ENCODE measurements around the gene OVCH1.
"Not testable (repeated sequence)": the region's sequence is repeated elsewhere in the genome, so short reads cannot be mapped to it uniquely, and the experiment has no call there.

The OVCH1 gene

DNA sequence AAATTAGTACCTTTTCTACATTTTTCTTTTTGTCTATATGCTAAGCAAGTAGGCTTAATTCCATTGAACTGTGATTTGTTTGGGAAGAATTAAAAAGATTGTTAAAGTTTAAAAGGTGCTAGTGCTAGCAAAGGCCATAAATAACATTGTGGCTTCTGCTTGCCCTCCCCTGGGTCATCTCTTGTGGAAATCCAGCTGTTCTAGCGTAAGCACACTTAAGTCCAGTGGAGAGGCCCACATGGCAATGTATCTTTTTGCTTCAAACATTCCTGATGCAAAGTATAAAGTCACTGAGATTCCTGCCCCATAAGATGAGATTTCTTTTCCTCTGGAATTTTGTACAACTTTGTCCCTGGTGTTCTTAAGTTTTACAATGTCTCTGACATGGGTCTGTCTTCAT is 102.1 kb downstream of the OVCH1 start:
- Histone ChIP-seq H3K27me3 (ENCODE audit: insufficient read depth, poor library complexity, severe bottlenecking) (no peaks in the 10 kb centered on the region), H3K4me3 (replicated peaks; ENCODE audit: insufficient read depth, low read length) (no peak overlapping the region), H3K27ac (replicated peaks) (no peak overlapping the region)
- TF ChIP-seq, protein P1, sequence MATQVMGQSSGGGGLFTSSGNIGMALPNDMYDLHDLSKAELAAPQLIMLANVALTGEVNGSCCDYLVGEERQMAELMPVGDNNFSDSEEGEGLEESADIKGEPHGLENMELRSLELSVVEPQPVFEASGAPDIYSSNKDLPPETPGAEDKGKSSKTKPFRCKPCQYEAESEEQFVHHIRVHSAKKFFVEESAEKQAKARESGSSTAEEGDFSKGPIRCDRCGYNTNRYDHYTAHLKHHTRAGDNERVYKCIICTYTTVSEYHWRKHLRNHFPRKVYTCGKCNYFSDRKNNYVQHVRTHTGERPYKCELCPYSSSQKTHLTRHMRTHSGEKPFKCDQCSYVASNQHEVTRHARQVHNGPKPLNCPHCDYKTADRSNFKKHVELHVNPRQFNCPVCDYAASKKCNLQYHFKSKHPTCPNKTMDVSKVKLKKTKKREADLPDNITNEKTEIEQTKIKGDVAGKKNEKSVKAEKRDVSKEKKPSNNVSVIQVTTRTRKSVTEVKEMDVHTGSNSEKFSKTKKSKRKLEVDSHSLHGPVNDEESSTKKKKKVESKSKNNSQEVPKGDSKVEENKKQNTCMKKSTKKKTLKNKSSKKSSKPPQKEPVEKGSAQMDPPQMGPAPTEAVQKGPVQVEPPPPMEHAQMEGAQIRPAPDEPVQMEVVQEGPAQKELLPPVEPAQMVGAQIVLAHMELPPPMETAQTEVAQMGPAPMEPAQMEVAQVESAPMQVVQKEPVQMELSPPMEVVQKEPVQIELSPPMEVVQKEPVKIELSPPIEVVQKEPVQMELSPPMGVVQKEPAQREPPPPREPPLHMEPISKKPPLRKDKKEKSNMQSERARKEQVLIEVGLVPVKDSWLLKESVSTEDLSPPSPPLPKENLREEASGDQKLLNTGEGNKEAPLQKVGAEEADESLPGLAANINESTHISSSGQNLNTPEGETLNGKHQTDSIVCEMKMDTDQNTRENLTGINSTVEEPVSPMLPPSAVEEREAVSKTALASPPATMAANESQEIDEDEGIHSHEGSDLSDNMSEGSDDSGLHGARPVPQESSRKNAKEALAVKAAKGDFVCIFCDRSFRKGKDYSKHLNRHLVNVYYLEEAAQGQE (IDR thresholded peaks at IDR 0.05; ENCODE audit: insufficient replicate concordance, low read depth): no peak
- no peak for TF ChIP-seq GABPA (IDR thresholded peaks at IDR 0.05; ENCODE audit: low read depth)
- TF ChIP-seq, protein P2, sequence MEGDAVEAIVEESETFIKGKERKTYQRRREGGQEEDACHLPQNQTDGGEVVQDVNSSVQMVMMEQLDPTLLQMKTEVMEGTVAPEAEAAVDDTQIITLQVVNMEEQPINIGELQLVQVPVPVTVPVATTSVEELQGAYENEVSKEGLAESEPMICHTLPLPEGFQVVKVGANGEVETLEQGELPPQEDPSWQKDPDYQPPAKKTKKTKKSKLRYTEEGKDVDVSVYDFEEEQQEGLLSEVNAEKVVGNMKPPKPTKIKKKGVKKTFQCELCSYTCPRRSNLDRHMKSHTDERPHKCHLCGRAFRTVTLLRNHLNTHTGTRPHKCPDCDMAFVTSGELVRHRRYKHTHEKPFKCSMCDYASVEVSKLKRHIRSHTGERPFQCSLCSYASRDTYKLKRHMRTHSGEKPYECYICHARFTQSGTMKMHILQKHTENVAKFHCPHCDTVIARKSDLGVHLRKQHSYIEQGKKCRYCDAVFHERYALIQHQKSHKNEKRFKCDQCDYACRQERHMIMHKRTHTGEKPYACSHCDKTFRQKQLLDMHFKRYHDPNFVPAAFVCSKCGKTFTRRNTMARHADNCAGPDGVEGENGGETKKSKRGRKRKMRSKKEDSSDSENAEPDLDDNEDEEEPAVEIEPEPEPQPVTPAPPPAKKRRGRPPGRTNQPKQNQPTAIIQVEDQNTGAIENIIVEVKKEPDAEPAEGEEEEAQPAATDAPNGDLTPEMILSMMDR (IDR thresholded peaks at IDR 0.05; ENCODE audit: insufficient read depth, low read length): no peak
- DNase-seq (ENCODE audit: low read depth in 1 of 2, low spot score in 1 of 2): no peak

DNA sequence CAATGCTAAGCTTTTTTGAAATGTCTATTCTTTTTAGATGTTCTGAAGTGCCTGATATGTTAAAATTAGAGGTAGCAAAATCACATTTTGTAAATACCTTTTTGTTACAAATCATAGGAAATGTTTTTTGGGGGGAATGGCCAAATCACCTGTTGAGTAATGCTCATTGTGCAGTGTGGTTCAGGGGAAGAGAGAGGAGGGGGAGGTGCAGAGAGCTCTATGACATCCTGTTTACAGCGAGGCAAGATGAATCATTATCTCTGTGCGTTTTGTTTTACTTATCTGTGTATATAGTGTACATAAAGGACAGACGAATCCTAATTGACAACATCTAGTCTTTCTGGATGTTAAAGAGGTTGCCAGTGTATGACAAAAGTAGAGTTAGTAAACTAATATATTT is 107.1 kb downstream of the OVCH1 start:
- H3K27me3 ChIP-seq (ENCODE audit: insufficient read depth, poor library complexity, severe bottlenecking); H3K4me3 ChIP-seq (replicated peaks; ENCODE audit: insufficient read depth, low read length): not testable (repeated sequence)
- H3K27ac ChIP-seq (replicated peaks): peak overlapping the region; percentile 62
- peak in 1 of 2 experiments; percentile 61 for DNase-seq (ENCODE audit: low read depth in 1 of 2, low spot score in 1 of 2)

DNA sequence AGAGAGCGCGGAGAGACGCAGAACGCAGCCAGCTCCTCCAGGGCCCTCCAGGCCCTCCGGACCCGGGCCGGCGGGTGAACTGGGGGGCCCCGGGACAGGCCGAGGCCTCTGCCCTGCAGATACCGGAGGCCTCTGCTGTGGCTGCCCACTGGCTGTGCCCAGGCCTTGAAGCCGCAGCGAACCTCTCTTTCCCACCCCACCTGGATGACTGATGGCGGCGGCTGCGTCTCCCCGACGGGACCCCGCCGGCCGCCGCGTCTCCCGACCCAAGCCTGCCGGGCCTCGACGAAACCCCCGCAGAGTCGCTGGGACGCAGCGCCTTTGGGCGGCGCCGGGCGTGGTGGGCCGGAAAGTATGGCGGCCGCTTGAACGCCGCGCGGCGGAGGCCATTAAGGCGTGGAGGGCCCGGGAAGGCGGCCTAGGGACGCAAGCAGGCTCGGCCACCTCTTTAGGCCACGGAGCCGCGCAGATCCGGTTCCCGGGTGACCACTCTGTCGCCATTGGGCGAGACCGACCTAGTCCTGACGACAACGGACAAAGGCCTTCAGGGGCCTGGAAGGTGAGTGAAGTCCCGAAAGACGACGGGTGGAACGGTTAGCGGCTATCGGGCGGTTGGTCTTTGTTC is 108.1 kb downstream of the OVCH1 start:
- TF ChIP-seq POLR2AphosphoS5 (IDR thresholded peaks at IDR 0.05; ENCODE audit: low read depth) (no peak), SPI1 (IDR thresholded peaks at IDR 0.05; ENCODE audit: borderline replicate concordance, low read depth) (no peak), GABPA (IDR thresholded peaks at IDR 0.05; ENCODE audit: low read depth) (no peak)
- TF ChIP-seq, protein P2 (IDR thresholded peaks at IDR 0.05; ENCODE audit: insufficient read depth, low read length): no peak
- TF ChIP-seq, protein P1 (IDR thresholded peaks at IDR 0.05; ENCODE audit: insufficient replicate concordance, low read depth): no peak
- DNase-seq (ENCODE audit: low read depth in 1 of 2, low spot score in 1 of 2): no peak
- H3K27me3 ChIP-seq (ENCODE audit: insufficient read depth, poor library complexity, severe bottlenecking): no peaks in the 10 kb centered on the region
- H3K4me3 ChIP-seq (replicated peaks; ENCODE audit: insufficient read depth, low read length): no peak overlapping the region
- H3K27ac ChIP-seq (replicated peaks): no peak overlapping the region; the same call in 1 of the 2 replicates

DNA sequence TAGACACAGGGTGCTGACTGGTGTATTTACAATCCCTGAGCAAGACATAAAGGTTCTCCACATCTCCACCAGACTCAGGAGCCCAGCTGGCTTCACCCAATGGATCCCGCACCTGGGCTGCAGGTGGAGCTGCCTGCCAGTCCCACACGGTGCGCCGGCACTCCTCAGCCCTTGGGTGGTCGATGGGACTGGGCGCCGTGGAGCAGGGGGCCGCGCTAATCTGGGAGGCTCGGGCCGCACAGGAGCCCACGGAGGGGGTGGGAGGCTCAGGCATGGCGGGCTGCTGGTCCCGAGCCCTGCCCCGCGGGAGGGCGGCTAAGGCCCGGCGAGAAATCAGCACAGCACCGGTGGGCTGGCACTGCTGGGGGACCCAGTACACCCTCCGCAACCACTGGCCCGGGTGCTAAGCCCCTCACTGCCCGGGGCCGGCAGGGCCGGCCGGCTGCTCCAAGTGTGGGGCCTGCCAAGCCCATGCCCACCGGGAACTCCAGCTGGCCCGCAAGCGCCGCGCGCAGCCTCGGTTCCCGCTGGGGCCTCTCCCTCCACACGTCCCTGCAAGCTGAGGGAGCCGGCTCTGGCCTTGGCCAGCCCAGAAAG is 111.3 kb downstream of the OVCH1 start:
- not testable (repeated sequence) for H3K27me3 ChIP-seq (ENCODE audit: insufficient read depth, poor library complexity, severe bottlenecking); DNase-seq (ENCODE audit: low read depth in 1 of 2, low spot score in 1 of 2); H3K27ac ChIP-seq (replicated peaks)

DNA sequence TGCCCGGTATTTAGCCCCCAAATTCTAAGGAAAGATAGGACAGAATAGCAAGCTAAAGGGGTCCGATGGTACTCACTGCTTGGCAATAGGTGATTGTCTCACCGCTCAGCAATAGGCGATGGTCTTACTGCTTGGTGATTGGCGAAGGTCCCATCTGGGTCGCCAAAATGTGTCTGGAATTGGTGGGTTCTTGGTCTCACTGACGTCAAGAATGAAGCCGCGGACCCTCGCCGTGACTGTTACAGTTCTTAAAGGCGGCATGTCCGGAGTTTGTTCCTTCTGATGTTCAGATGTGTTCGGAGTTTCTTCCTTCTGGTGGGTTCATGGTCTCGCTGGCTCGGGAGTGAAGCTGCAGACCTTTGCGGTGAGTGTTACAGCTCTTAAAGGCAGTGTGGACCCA is 112.3 kb downstream of the OVCH1 start:
- not testable (repeated sequence) for DNase-seq (ENCODE audit: low read depth in 1 of 2, low spot score in 1 of 2); H3K27ac ChIP-seq (replicated peaks); H3K4me3 ChIP-seq (replicated peaks; ENCODE audit: insufficient read depth, low read length); H3K27me3 ChIP-seq (ENCODE audit: insufficient read depth, poor library complexity, severe bottlenecking)

More for the DNA sequence above, 111.3 kb downstream of the OVCH1 start:
- H3K4me3 ChIP-seq (replicated peaks; ENCODE audit: insufficient read depth, low read length): not testable (repeated sequence)

Measured in HL-60 (cell line).